A673 (cell line): Measurements from ENCODE around the gene SUPT6H. TPM values are rescaled to one million over a fixed set of nuclear protein-coding genes. Genes with fewer than 3 reads are reported as not detected.

Experiments used
- BruUV-seq: library from RNA; stranded (reverse); fragments of 400-500 nt; replicated peaks from 2 replicates; lab custom pipeline; 2021; lab: Mats Ljungman, UMichigan
- CTCF ChIA-PET: fragments of 300-600 bp; sonication (Branson Sonifier 250); formaldehyde crosslinking; loops from one replicate; lab custom pipeline; 2022; ENCODE audit warnings: antibody characterized with exemption; lab: Charles Lee
- POLR2A ChIA-PET: fragments of 300-600 bp; sonication (Branson Sonifier 250); formaldehyde crosslinking; loops from one replicate; lab custom pipeline; 2022; ENCODE audit warnings: antibody characterized with exemption; ENCODE audit not compliant: low non-redundant PET; lab: Charles Lee
- DNase-seq: peaks from one replicate; pipeline ENCODE4 v3.0.0-alpha.2; 2015; ENCODE audit warnings: low spot score
- H3K27ac ChIP-seq: fragments of 200-600 bp; sonication (generic); 2 replicates; pipeline ENCODE4 v1.5.1; 2016; ENCODE audit warnings: mixed run types, low read depth, mild to moderate bottlenecking, mixed read lengths, antibody characterized with exemption, low read length; ENCODE audit not compliant: poor library complexity, severe bottlenecking
- H3K27me3 ChIP-seq: fragments of 200-600 bp; sonication (generic); replicated peaks from 2 replicates; pipeline ENCODE4 v1.6.1; 2017; ENCODE audit warnings: mixed run types, low read depth, mild to moderate bottlenecking, mixed read lengths, antibody characterized with exemption, low read length; ENCODE audit not compliant: insufficient read depth, poor library complexity
- H3K36me3 ChIP-seq: fragments of 200-600 bp; sonication (generic); 2 replicates; pipeline ENCODE4 v1.6.1; 2016; ENCODE audit warnings: mixed run types, mild to moderate bottlenecking, mixed read lengths, antibody characterized with exemption, low read length; ENCODE audit not compliant: insufficient read depth, poor library complexity, severe bottlenecking
- H3K4me1 ChIP-seq: fragments of 200-600 bp; sonication (generic); 2 replicates; pipeline ENCODE4 v1.6.1; 2017; ENCODE audit warnings: mixed run types, mild to moderate bottlenecking, mixed read lengths, antibody characterized with exemption, low read length; ENCODE audit not compliant: insufficient read depth, poor library complexity, severe bottlenecking
- H3K4me3 ChIP-seq: fragments of 200-600 bp; sonication (generic); 2 replicates; pipeline ENCODE4 v1.5.1; 2016; ENCODE audit warnings: low read depth, mixed run types, mild to moderate bottlenecking, mixed read lengths, low read length; ENCODE audit not compliant: poor library complexity, severe bottlenecking
- H3K9me3 ChIP-seq: fragments of 200-600 bp; sonication (generic); 2 replicates; pipeline ENCODE4 v1.6.1; 2016; ENCODE audit warnings: mixed run types, low read depth, mild to moderate bottlenecking, mixed read lengths, antibody characterized with exemption, low read length; ENCODE audit not compliant: poor library complexity, severe bottlenecking
- CTCF ChIP-seq: fragments of 300-800, 200-600 bp; sonication (generic); conservative IDR thresholded peaks from 2 replicates; pipeline ENCODE4 v1.5.1; 2017; ENCODE audit warnings: low read depth, mild to moderate bottlenecking, antibody characterized with exemption, low read length, moderate library complexity, mixed read lengths
- EZH2 ChIP-seq: fragments of 200-600 bp; sonication (generic); IDR thresholded peaks from 2 replicates; pipeline ENCODE4 v1.6.1; 2017; ENCODE audit warnings: borderline replicate concordance, low read depth, mild to moderate bottlenecking, mixed read lengths, antibody characterized with exemption, low read length; ENCODE audit not compliant: poor library complexity, severe bottlenecking
- intact Hi-C: fragments of 100-400 bp; cut with micrococcal nuclease; formaldehyde crosslinking; loops from one replicate; pipeline ENCODE4 v1.10.0; 2022; ENCODE audit not compliant: unreplicated experiment
- total RNA-seq: library from RNA; stranded (reverse); gene quantifications from 2 replicates; pipeline ENCODE4 v1.2.3, GENCODE V29; 2021

SUPT6H gene
- total RNA-seq, 1 experiment from 2014 or later = 105 TPM

DNA sequence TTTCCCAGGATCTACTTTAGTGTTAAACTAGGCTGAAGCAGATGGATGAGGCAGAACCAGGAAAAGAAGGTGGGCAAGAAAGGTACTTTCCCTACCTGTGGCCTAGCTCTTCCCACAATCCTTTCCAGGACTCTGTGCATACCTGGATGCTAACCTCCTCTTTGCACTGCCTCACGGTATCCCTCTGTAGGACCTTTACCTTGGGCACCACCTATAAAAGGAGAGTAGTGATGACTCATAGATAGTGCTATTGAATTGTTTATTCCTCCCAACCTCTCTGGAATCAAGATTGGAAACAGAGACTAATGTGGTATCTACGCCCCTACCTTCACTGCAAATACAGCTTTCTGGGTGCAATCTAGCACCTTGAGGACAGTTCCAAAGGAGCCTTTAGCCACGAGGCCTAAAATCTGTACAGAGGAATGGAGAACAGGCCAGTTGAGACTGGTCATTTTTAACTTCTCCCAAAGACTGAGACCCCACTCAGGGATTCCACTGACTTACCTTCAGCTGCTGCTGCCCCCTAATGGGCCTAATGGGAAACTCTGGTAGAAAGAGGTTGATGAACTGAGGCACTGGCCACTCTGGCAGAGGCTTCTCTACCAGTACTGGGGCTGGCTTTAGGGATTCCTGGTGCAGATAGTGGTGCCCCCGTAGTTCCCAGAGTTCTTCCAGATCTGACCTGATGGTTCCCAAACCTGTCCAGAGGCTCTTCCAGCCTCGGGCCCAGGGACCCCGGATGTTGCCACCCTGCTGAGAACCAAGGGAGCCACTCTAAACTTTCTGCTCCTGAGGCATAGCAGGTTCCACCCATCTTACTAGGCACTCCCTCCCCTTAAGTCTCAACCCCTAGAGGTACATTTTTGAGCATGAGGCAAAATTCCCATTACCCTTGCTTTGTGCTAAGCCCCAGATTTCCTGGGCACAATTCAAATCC lies 48.8 kb upstream of the SUPT6H start:
- BruUV-seq = no TSS peak

GRCh38 chr17:28613931-28614381 lies 48.0 kb upstream of the SUPT6H start, which contains the start of gene RSKR:
TSS of gene RSKR (minus strand) at chr17:28614185. CDS start at chr17:28614161, 24 bp downstream.
- ChIA-PET POLR2A (no interaction called here), CTCF (interaction anchor here (1.2 kb wide), 1 partner anchor 15 kb away, joined by 3 read pairs; no protein-coding TSS in a partner anchor)
- Histone ChIP-seq H3K9me3 (no peaks in the 10 kb centered on the region), H3K27ac (no peak within 1 kb of the TSS), H3K4me3 (no peak within 1 kb of the TSS), H3K4me1 (no peaks in the 10 kb centered on the region), H3K36me3 (peaks cover 53% of the 10 kb centered on the region), H3K27me3 (no peaks in the 10 kb centered on the region)
- BruUV-seq = no TSS peak
- no peak for DNase-seq
- TF ChIP-seq CTCF (no peak), EZH2 (no peak)
- intact Hi-C loops = loop anchor here (1.0 kb wide), 1 partner anchor 120 kb away; no protein-coding TSS in a partner anchor

More for the DNA sequence above, 48.8 kb upstream of the SUPT6H start:
- Histone ChIP-seq H3K27ac (no peak overlapping the region), H3K9me3 (no peaks in the 10 kb centered on the region), H3K4me1 (no peaks in the 10 kb centered on the region), H3K36me3 (peaks cover 45% of the 10 kb centered on the region), H3K27me3 (no peaks in the 10 kb centered on the region), H3K4me3 (no peak overlapping the region)
- intact Hi-C loops = loop anchor here (1.0 kb wide), 1 partner anchor 119 kb away; no protein-coding TSS in a partner anchor
- POLR2A ChIA-PET = no interaction called here
- CTCF ChIA-PET = interaction anchor here (0.5 to 1.2 kb wide), 3 partner anchors 14 to 24 kb away, joined by 3 to 4 read pairs (median 3); no protein-coding TSS in a partner anchor
- TF ChIP-seq CTCF (peak; percentile 81), EZH2 (no peak)
- peak; percentile 62 for DNase-seq

DNA sequence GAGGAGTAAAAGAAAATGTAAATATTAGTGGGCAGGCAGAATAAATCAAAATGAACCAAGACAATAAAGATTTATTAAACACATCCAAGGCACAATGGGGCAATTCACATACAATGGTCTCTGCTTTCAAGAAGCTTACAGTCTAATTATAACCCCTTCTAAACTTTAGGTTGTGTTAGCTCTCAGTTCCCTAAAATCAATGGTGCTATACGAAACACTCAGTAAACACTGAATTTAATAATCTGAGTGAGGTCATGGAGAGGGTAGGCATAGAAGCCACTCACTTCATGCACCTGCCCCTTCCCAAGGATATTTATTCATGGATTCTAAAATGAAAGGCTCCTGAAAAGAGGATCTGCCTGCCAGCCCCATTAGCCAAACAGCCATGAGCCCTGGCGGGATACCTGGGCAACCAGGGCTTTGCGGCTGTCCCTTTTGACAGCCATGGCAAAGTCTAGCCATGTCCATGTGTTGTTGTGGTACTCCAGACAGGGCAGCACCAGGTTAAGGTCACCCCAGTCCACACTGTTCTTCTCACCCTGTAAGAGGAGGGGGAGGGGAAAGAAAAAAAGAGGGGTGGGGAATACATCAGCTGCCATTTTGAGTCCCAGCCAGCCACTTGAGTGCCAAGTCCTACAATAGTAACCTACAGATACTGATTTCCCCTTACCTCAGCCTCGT lies 46.6 kb upstream of the SUPT6H start:
- Histone ChIP-seq H3K9me3 (no peaks in the 10 kb centered on the region), H3K4me1 (no peaks in the 10 kb centered on the region), H3K27ac (no peak overlapping the region), H3K4me3 (no peak overlapping the region), H3K27me3 (no peaks in the 10 kb centered on the region), H3K36me3 (peaks cover 67% of the 10 kb centered on the region)
- BruUV-seq = no TSS peak
- intact Hi-C loops = no loop called here
- no peak for DNase-seq
- no peak for TF ChIP-seq EZH2
- TF ChIP-seq CTCF = no peak
- ChIA-PET CTCF (interaction anchor here (0.6 kb wide), 1 partner anchor 1482 kb away, joined by 3 read pairs; no protein-coding TSS in a partner anchor), POLR2A (no interaction called here)
